Esophagus muscularis mucosa (tissue), 4 donors: Measurements from ENCODE around the gene AP1M1.

Experiments used
- CTCF ChIP-seq, 3 experiments: fragments of 200-600 bp in 2 of 3; fragments of 450-650 bp in 1 of 3; sonication (generic) in 2 of 3; IDR thresholded peaks; one replicate each; pipeline ENCODE4 v1.5.1; 2017 to 2019; ENCODE audit warnings: antibody characterized with exemption in 3 of 3, mild to moderate bottlenecking in 2 of 3, moderate library complexity in 1 of 3
- EP300 ChIP-seq: sonication (generic); formaldehyde crosslinking; IDR thresholded peaks from one replicate; pipeline ENCODE4 v1.6.1; 2017; ENCODE audit warnings: antibody characterized with exemption
- POLR2A ChIP-seq: fragments of 450-650 bp; IDR thresholded peaks from one replicate; pipeline ENCODE4 v1.6.1; 2017; ENCODE audit warnings: antibody characterized with exemption, moderate library complexity, mild to moderate bottlenecking, low read depth
- POLR2AphosphoS5 ChIP-seq, 2 donors: sonication (generic); formaldehyde crosslinking; IDR thresholded peaks; one replicate each; pipeline ENCODE4 v1.6.1; 2017; ENCODE audit warnings: antibody characterized with exemption in 2 of 2

- TF ChIP-seq CTCF (IDR thresholded peaks at IDR 0.05) (no peak), EP300 (no peak), POLR2A (no peak), POLR2AphosphoS5 (IDR thresholded peaks at IDR 0.05) (no peak)
Measured at GRCh38 chr19:16295057-16295456, 97.3 kb downstream of the AP1M1 start.
